ENCODE results near the gene MEGF11.

MEGF11 gene

DNA sequence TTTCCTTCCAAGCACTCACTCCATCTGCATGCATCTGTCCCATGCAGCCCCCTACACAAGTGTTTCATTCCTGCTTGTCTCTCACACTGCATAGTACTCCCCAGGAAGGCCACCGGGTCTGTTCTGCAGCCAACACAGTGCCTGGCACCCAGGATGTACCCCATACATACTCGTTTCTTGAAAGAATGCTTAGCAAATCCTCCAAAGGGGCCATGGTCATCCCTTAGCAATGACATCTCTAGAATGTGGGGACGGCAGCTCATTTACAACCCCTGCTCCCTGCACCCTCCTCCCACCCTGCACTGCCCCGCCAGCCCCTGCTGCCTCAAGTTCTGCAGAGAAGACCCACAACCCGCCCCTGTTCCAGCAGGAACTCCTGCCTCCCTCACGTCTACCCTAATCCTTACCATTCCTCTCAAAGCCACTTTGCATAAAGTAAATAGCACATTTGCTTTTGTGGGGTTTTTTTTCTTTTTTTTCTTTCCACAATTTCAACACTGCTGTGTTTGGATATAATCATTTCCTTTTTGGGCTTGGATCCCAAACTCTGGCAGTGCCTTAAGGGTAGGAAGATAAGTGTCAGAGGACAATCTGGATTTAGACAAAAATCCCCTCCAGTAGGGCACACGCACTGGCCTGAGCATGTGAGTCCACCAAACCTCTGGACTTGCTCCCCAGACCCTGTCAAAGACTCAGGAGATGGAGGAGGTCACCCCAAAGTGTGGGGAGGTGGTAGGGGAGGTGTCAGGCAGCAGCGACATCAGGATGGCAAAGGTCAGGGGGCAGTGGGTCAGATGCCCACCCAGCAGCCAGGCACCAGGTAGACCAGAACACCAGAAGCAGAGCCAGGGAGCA, 68.4 kb downstream of the MEGF11 start:
- no peak for DNase-seq (ENCODE audit: extremely low spot score, insufficient read length, low read depth)
- no peak for FAIRE-seq

DNA sequence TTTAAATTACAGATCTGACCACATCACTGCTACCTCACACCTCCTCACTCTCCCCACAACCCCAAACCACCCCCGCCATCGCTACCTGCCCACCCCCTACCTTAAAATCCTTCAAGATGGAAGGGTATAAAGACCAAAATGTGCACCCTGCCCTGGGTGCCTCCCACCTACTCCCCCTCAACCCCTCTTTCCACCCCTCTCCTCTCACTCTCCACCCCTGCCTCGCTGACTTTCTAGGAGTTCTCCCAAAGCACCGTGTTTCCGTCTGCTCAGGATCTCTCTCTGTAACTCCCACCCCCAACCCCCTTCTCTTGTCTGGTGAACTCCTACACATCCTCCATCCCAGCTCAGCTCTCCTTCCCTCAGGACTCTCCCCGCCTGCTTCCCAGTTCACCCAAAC, 69.1 kb downstream of the MEGF11 start:
- FAIRE-seq: no peak
- no peak for DNase-seq (ENCODE audit: extremely low spot score, insufficient read length, low read depth)

DNA sequence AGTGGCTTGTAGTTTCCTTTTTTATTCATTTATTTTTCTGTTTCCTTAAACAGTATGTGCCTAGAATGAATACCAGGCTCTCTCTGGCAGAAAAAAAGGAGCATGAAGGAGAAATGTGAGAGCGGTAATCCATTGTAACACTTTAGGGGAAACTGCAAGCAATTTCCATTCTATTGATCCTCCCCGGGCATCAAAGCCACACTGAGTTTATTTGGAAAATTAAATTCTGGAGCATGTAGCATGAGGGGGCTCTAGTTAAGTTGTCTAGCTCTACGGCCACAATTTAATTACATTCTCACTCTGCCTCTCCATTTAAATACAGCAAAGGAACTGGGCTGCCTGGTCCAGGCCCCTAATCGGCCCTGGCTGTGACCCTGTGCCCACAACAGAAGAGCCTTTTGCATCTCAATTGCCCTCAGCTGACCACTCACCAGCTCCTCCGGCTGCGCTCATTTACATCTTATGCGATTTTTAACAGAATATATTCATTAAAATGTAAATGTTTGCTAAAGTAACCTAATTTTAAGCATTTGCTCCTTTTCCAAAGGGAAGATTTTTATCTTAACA, 72.9 kb downstream of the MEGF11 start:
- DNase-seq (ENCODE audit: extremely low spot score, insufficient read length, low read depth) (no peak), FAIRE-seq (no peak)

DNA sequence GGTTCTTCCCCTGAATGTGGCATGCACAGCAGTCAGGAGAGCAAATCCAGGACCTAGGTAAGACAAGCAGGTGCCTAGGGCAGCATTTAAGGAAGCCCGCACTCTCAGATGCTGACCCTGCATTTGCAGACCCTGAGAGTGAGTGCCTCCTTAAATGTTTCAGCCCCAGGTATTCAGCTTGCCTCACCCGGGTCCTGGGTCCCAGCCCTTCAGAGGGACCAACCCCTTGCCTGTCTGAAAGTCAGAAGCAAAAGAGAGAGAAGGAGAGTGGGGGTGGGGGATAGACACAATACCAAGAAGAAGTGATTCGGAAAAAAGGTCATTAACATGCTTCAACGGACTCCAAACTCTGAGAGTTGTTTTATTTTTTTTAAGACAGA, 75.0 kb downstream of the MEGF11 start:
- no peak for DNase-seq (ENCODE audit: extremely low spot score, insufficient read length, low read depth)
- no peak for FAIRE-seq

DNA sequence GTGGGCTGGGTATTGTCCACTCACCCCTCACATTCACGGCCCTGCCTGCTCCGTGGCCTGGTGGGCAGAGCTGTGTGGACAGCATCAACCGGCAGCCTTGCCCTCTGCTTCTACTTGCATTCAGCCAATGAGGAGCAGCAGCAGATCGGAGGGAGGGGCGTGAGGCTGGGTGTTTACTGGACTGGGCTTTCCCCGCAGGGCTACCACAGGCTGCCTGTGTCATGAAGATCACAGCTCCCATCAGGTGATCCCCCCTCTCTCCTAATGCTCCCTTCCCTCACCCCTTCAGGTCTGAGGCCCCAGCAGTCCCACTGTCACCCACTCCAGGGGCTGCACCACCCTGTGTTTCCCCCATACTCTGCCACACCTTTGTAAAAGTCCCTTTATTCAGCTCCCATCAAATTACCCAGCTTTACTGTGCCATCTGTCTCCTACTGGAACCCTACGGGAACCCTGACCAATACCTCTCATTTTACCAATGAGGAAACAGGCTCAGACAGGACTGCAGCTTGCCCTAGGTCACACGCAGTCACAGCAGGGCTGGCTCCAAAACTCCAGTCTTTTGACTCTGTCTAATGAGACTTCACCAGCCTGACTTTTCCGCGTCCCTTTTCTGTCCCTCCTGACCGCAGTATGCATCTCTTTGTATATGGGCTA, 81.1 kb downstream of the MEGF11 start:
- FAIRE-seq (no peak), DNase-seq (ENCODE audit: extremely low spot score, insufficient read length, low read depth) (no peak)

DNA sequence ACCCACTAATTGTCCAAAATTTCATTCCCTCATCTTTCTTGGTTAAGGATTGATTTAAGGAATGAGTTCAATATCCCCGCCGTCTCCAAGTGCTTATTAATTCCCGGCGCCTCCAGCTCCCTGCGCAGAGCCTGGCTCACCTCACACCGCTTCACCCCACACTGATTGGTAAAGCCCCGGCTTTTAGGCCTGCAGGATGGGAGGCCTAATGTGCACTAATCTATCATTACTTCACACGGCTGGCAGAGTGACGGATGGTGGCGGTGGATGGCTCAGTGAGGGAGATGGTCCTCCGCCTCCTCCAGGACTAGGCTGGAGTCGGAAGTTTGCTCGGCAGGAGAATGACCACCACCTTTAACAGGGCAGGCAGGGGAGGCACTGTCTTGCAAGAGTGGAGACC, 81.7 kb downstream of the MEGF11 start:
- FAIRE-seq (no peak), DNase-seq (ENCODE audit: extremely low spot score, insufficient read length, low read depth) (no peak)

DNA sequence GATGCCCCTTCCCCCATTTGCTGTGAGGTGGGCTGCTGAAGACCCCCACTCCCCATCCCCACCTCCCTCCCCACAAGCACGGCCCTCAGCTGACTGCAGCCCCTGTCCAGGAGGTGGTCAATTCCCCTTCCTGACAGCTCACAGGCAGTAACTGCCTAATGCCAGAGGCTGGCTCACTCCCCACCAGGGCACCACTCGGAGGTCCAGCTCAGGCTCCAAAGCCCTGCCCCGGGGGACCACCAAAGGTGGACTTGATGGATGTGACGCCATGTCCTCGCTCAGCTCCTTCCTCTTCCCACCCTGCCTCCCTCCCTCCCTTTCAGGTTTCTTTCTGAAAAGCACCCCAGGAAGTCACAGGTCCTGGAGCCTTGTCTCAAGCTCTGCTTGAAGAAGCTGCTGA, 82.8 kb downstream of the MEGF11 start:
- no peak for FAIRE-seq
- DNase-seq (ENCODE audit: extremely low spot score, insufficient read length, low read depth): no peak

DNA sequence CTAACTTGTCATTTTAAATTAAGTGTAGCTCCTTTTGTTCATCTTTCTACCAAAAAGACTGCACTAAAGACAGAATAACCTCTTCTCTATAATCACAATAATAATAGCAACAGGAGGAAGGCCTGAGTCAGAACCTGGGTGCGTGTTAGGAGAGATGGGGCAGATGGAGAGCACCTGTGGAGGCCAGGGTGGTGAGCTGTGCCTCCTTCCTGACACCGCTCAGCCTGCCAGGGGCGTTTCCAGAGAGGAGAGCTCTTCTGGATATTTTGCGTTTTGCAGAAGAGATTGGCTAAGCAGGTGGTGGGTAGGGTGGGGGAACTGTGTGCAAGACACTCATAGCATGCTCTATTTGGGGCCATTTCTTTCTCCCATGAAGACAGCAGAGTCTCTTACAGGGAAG, 83.5 kb downstream of the MEGF11 start:
- FAIRE-seq (no peak), DNase-seq (ENCODE audit: extremely low spot score, insufficient read length, low read depth) (no peak)

DNA sequence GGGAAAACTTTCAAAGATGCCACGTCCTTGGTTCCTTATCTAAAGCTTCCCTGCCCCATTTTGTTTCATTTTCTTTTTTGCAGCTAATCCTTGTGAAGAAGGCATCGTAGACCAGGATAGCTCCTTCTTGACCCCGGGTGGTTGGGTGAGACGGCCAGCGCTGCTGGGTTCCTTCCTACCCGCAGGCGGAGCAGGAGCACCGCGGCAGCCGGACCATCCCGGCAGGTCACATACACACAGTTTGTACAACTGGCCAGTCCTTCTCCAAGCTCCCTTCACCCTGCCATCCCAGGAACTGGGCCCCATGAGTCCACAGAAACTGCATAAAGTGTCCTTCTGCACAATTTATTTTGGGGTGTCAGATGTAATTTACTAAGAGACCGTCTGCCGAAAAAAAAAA, 83.9 kb downstream of the MEGF11 start:
- no peak for FAIRE-seq
- no peak for DNase-seq (ENCODE audit: extremely low spot score, insufficient read length, low read depth)

DNA sequence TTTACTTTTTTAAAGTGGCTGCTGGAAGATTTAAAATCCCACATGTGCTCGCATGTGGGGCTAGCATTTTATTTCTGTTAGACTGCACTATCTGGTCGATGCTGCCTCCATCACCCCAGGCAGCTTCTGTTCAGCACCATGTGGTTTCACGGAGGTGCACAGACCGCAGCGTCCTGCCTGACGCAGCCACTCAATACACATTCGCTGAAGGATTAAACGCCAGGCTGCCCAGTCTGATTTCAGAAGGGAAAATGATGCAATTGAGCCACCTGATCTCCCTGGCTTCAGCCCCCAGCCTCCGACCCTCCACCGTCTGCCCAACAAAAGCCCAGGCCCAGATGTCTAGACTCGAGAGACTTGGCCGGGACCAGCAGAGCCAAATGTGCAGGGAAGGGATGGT, 84.5 kb downstream of the MEGF11 start:
- no peak for DNase-seq (ENCODE audit: extremely low spot score, insufficient read length, low read depth)
- no peak for FAIRE-seq

DNA sequence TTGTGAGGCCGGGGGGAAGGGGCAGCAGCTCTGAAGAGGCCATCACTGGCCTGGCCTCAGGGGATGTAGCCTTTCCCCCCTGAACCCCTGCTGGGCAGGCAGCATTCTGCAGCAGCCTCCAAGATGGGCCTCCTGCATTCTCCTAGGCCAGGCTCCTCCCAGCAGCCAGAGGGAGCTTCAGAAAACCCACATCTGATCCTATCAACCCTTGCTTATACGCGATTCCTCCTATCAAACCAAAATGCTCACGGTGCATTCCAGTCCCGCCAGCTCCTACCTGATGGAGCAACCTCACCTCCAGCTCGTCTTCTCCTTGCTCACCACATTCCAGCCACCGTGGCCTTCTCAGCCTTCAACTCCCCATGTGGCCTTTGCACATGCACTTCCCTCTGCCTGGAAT, 85.7 kb downstream of the MEGF11 start:
- no peak for DNase-seq (ENCODE audit: extremely low spot score, insufficient read length, low read depth)
- FAIRE-seq: no peak

DNA sequence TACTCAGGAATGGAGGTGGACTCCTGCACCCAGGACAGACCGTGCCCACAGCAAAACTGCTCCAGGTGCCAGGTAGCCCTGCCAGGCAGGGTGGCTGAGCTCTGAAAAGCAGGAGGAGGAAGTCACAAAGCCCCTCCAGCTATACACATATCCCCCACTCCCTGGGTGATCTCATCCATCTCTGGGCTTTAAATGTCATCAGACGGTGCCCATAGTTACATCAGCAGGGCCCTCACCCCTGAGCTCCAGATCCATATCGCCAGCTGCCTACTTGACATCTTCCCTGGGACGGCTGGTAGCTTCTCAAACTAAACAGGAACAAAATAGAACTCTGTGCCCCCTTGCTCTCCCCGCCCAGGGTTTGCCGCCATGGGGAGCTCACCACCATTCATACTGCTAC, 87.7 kb downstream of the MEGF11 start:
- no peak for DNase-seq (ENCODE audit: extremely low spot score, insufficient read length, low read depth)
- FAIRE-seq: no peak

DNA sequence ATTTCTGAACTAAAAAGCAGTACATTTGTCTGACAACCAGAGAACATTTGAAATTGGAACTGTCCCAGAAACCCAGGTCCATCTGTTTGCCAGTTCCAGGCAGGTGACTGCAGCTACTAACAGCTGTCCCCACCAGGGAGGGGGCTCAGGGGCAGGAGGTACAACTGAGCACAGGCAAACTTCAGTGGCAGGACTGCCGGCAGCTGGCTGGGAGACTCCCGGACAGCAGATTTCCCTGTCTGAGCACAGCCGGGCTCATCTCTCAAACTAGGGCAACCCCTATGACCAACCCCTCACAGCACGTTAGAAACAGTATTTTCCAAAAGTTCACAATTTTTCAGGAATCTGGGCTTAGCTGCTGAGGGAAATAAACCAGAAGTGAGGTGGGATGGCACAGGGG, 88.8 kb downstream of the MEGF11 start:
- FAIRE-seq (no peak), DNase-seq (ENCODE audit: extremely low spot score, insufficient read length, low read depth) (no peak)

DNA sequence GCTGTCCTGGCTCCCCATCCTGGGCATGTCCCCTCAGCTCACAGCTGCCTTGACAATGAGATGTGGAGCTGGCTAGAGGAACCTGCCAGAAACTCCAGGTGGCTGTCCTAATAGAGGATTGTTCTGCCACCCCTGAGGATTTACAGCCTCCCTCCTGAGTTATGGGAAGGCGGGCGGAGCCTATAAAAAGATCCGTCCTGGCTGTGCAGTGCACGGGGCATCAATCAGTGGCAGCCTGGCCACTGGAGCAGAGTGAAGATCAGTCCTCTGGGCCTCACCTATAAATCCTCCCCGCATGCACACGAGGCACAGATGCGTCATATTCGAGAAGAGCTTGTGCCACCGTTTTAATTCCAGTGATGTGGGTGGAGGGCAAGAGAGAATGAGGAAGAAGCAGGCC, 90.0 kb downstream of the MEGF11 start:
- FAIRE-seq (no peak), DNase-seq (ENCODE audit: extremely low spot score, insufficient read length, low read depth) (no peak)

DNA sequence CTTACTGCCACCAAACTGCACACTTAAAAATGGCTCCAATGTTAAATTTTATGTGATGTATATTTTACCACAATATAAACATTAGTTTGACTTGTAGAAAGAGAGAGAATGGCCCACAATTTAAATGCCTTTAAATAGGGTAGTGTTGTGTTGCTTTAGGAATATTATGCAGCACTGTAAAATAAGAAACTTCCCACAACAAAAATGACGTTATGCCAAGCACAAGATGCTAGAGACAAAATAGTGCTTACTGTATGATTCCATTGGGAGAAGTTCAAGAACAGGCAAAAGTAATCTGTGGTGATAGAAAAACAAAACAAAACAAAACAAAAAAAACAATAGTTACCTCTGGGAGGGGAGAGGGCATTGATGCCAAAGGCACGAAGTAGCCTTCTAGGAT, 91.3 kb downstream of the MEGF11 start:
- FAIRE-seq: no peak

DNA sequence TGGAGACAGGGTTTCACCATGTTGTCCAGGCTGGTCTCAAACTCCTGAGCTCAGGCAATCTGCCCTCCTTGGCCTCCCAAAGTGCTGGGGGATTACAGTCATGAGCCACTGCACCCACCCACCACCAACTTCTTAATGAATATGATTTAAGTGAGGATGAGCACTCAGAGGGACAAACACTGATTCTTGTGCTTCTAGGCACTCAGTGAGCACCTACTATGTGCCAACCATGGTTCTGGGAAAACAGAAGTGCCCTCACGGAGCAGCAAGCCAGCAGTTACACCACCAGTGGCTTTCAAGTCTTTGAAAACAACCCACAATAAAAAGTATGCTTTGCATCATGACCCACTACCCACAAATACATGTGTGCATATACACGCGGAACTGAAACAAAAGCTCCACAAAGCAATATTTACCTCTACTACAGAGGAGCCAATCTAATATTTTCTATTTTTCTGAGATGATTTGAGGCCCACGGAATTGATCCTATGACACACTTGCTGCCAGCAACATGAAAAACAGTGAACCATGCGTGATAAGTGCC, 91.9 kb downstream of the MEGF11 start:
- FAIRE-seq (no peak), DNase-seq (ENCODE audit: extremely low spot score, insufficient read length, low read depth) (no peak)

More for the DNA sequence above, 91.3 kb downstream of the MEGF11 start:
- DNase-seq (ENCODE audit: extremely low spot score, insufficient read length, low read depth): no peak

DNA sequence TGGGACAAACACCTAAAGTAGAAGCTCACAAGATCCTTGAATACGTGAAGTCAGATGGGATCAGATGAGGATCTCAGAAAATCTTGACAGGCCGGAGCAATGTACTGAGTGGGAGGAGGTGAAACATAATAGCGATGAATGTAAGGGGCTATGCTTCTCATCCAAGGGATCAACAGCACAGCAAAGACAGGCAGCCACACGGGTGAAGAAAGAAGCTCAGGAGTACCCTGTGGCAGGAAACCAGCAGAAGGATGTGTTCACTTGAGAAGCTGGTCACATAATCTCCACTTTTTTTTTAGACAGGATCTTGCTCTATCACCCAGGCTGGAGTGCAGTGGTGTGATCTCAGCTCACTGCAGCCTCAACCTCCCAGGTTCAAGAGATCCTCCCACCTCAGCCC, 92.4 kb downstream of the MEGF11 start:
- no peak for FAIRE-seq
- no peak for DNase-seq (ENCODE audit: extremely low spot score, insufficient read length, low read depth)

DNA sequence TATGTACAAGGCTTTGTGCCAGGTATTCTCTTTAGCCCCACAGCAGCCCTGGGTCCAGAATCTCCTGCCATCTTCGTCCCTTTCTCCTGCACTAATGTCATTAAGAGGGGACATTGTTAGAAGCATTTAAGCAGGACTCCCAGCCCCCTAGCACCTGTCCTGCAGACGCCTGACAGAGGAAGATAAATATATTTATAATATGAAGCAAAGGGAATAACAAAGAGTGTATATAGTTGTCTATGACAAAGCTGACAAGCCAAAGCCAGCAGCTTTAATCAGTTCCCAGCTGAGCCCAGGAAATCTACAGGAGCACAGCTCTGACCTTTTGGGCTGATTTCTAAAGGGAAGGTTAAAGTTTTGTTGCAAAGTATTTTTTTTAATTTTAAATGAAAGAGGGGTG, 96.0 kb downstream of the MEGF11 start:
- FAIRE-seq: no peak
- DNase-seq (ENCODE audit: extremely low spot score, insufficient read length, low read depth): no peak

DNA sequence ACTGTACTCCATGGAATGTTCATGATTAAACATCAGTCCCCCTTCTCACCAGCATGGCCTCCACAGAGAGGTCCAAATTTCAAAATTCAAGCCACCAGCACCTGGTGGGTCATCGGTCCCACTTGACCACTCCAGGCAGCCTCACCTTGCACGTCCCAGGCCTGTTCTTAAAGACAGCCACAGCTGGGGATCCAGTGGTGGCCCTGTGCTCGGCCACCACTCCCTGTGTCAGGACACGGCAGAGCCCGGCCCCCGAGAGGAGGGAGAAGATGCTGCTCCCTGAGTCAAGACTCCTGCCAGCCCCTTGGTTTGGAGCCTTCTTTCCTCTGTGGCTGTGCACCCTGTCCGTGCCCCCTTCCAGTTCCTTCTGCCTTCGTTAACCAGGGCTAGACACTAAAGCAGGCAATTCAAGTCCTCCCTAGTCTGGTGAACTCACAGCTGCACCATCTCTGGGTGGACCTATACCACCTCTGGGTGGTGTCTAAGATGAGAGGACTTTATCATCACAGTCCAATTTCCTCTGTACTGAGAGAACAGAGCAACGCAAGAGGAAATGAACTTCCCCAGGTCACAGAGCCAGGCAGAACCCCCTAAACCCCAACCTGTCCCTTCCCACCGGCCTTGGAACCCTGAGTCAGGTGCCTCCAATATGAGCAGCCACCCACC, 97.1 kb downstream of the MEGF11 start:
- no peak for FAIRE-seq
- DNase-seq (ENCODE audit: extremely low spot score, insufficient read length, low read depth): no peak

DNA sequence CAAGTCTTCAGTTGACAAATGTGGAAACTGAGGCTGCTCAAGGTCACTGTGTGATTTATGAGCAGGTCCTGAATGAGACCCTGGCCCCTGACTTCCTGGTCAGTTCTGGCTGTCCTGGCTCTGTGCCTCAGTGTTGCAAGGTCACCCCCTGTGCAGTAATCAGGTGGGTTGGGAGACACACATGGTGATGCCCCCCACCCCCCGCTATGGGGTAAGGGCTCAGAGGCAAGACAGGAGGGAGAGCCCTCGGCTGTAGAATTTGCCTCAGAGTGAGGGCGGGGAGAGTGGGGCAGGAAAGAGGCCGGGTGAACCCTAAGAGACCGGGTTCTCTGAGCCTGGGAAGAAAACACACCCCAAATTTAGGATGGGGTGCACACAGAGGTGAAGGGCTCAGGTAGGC, 98.5 kb downstream of the MEGF11 start:
- DNase-seq (ENCODE audit: extremely low spot score, insufficient read length, low read depth) (no peak), FAIRE-seq (peak; percentile 36)

DNA sequence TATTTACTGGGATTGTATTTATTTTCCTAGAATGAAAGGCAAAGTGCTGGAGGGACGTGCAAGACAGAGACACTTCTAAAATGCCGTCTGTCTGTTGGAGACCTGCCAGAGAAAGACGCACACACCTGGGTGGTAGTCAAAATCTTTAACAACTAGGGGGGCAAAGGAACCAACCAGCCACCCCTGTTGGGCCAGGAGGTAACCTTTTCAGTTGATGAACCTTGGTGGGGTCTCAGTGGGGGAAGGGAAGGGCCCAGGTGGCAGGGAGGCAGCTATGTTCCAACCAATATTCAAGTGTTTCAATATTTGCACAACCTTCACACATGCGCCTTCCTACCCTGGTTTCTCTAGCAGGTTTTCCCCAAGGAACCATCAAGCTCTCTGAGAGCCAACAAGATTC, 99.0 kb downstream of the MEGF11 start:
- DNase-seq (ENCODE audit: extremely low spot score, insufficient read length, low read depth) (no peak), FAIRE-seq (no peak)

Data from GM18507 (cell line).